NCI-H82 treated with DMSO at 0.1 percent for 48 hours (cell line): ENCODE measurements around the gene FCHSD2.

Source experiments
- DNase-seq: peaks from one replicate; lab custom pipeline; 2025; ENCODE audit not compliant: unreplicated experiment; lab: John Stamatoyannopoulos, UW

The FCHSD2 gene

DNA sequence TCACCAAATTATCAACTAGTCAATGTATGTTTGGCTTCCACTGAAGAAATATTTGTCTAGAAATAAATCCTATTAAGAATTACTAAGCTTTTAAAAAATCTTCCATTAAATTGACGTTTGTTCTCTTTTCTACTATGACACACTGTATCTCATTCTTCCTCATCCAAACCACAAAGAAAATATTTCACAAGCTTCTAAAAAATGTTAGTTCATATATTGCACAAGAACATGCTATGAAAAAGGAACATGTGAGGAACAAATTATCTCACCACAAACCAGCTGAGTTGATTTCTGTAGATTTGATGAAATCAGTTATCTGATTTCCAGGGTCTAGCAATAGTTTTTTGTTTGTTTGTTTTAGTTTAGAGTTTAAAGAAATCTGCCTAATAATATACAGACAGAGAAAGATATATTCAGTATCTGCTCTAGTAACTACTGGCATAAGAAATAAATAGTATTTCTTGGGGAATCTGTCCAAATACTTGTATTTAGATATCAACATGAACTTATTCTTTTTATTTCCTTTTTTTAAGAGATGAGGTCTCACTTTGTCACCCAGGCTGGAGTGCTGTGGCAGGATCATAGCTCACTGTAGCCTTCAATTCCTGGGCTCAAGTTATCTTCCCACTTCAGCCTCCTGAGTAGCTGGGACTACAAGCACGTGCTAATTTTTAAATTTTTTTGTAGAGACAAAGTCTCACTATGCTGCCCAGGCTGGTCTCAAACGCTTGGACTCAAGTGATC is 166.2 kb downstream of the FCHSD2 start:
- no peak for DNase-seq

DNA sequence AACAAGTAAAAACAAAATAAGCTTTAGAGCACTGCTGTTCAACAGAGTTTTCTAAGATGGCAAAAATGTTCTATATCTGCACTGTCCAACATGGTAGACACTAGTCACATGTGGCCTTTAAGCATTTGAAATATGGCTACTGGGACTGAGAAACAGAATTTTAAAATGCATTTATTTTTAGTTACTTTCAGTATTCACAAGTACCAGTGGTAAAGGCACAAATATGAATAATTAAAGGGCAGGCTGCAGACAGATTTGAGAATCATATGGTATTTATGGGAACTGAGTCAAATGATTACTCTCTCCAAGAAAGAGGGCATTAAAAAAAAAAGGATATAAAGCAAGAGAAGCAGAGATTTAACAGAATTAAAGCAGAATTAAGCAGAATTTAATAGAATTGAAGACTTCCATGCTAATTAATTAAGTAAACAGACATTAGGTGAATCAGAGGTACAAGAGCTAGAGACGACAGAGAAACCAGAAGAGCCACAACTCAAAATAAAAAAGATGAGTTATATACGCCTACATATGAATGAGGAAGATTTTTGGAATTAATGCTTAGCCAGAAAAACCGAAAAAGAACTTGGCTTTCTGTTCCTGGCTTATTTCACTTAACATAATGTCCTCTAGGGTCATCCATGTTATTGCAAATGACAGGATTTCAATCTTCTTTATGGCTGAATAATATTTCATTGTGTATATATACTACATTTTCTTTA is 167.5 kb downstream of the FCHSD2 start:
- DNase-seq: no peak

DNA sequence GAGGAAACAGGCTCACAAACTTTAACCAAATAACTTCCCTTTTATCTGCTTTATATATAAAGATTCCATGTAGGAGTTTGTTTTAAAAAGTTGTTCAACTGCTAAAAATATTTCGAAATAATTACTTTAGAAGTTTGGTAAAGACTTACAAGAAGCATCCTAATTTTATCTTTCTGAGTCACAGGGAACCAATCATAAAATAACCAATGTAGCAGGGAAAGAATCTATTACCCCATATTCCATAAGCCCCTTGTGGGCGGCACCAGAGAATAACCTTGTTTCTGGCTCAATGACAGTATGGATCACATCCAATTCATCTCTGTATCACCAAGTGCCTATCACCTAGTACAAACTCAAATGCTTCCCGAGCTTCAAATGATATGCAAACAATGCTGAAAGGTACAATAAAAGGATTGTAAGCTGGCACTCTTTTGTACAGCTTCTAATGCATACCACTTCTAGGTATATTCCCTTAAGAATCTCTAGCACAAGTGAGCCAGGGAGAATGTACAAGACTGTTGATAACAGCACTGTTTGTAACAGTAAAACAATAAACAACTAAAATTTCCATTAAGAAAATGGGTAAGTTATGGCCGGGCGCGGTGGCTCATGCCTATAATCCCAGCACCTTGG is 169.5 kb downstream of the FCHSD2 start:
- DNase-seq: no peak

DNA sequence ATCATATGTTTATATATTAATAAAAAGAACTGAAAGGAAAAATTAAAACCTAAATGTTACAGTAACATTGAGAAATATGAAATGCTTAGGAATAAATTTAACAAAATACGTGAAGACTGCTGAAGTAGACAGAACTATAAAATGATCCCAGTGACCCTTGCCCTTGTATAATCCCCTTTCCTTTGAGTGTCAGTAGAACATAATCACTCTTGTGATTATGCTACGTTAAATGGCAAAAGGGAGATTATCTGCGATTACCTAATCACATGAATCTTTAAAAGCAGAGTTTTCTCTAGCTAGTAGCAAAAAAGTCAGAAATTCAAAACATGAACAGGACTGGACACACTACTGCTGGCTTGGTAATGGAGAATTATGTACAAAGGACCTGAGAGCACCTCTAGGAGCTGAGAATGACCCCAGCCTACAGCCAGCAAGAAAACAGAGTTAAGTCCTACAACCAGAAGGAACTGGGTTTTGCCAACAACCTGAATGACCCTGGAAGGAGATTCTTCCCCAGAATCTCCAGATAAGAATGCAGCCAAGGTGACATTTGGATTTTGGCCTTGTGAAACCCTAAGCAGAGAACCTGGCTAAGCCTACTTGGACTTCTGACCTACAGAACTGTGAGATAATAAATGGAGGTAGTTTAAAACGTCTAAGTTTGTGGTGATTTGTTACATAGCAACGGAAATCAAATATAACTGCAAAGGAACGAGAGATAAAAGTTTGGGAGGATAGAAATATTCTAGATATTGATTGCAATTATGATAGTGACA is 170.7 kb downstream of the FCHSD2 start:
- no peak for DNase-seq

DNA sequence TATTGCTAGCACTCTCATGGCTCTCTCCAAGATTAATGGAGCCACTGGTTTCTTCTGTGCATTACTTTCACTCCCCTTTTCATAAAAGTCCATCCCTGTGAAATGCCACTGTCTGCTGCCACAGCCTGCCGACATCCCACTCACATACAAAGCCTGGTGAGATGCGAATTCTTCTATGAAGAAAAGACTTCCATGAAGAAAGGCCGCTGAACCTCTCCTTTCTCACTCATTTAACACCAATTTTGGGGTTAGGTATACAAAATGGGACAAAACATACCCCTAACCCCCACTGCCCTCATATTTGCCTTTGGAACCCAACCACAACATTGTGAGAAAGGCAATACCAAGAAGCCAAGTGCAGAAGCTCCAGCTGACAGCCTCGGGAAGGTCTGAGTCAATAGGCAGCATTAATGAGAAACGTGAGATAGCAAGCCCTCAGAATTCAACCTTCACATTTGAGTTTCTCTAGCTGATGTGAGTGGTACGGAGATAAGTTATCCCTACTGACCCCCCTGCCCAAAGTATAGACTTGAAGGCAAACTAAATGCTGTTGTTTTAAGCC is 171.5 kb downstream of the FCHSD2 start:
- no peak for DNase-seq

DNA sequence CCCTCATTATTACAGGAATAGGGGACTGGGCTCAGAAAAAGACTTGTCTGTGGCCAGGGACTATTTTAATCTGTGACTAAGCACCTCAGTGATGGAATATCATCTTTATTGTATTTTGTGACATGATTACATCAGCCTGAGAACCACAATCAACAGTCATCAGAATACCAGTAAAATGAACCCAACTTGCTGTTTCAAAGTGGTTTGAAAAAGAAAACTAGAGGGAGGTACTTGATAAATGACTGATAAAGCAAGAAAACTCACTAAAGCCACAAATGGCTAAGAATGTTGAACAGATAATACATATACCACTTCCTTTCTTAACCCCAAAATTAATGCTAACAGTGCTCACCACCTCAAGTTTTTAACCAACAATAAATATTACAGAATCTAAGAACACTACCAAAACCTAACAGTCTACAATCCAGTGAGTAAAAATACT is 172.2 kb downstream of the FCHSD2 start:
- no peak for DNase-seq

DNA sequence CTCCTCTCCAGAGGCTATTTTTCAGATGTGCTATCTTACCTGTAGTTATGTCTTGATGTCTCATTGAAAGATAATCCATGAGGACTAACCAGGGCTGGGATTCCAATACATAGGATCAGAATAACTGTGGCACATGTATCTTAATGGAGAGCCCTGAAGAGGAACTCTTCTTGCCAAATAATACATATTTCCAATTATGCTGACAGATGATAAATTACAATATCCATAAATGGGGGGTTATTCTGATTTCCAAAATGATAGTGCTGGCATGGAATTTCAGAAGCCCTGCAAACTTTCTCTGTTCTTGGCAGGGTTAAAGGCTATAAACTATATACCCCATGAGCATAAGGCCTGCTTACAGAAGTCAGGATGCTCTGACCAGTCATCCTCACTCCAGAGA is 173.7 kb downstream of the FCHSD2 start:
- DNase-seq: no peak

DNA sequence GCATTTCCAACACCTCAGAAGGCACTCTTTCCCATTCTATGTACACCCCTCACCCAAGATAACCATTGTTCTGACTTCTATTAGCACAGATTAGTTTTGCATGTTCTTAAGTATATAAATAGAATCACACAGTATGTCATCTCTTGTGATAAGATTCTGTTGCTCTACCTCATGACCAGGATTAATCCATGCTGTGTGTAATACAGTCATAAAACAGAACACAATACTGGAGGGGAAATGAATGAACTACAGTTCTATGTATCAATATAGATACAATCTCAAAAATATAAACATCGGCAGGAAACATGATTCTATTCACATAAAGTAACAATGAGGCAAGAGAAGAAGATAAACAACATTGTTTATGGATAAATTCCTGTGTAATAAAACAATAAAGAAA is 176.4 kb downstream of the FCHSD2 start:
- DNase-seq: no peak

DNA sequence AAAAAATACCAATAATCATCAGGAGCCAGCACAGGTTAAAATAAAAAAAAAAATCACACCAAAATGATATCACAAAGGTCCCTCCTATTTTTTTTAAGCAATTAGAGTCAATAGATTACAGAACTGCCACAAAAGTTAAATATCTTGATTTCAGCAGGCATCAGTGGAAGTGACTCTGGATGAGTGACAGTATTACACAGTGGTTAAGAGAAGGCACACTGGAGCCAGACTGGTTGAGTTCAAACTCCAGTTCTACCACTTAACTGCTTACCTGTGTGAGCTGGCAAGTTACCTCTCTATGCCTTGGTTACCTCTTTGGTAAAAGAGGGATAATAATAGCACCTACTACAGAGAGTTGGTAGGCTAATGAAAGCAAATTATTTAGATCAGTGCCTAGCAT is 179.4 kb downstream of the FCHSD2 start:
- DNase-seq: no peak

DNA sequence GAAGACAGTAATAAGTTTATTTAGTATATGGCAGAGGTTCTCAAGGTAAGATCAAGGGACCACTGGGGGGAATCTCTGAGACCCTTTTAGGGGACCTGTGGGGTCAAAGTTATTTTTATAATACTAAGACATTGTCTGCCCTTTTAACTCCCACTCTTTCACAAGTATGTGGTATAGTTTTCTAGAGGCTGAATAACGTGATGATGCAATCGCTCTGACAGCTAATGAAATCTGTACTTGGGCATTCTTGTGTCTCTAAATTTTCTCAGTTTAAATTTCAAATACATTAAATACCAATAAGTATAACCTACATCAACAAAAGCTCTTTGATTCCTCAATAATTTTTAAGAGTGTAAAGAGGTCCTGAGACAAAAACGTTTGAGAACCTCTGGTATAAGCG is 180.0 kb downstream of the FCHSD2 start:
- DNase-seq: no peak

DNA sequence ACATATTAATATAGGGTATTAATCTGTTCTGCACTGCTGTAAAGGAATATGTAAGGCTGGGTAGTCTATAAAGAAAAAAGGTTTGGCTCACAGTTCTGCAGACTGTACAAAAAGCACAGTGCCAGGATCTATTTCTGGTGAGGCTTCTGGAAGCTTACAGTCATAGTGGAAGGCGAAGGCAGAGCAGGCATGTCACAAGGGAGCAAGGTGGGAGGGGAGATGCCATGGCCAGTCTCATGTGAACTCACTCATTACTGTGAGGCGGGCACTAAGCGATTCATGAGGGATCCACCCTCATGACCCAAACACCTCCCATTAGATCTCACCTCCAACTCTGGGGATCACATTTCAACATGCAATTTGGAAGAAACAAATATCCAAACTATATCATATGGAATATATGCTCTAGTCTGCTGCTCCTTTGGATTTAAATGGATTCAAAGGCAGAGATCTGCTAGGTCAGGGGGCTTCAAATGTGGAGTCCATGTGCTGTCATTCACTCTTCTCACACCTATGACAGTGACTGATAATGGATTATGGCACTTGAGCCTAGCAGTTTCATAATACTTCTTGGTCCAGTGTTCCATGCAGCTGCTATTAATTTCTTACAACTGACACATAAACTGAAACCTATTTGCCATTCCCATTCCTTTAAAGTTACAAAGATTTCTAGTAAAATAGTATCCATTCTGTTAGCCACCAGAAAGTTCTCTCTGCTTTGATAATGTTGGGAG is 182.0 kb downstream of the FCHSD2 start:
- no peak for DNase-seq

DNA sequence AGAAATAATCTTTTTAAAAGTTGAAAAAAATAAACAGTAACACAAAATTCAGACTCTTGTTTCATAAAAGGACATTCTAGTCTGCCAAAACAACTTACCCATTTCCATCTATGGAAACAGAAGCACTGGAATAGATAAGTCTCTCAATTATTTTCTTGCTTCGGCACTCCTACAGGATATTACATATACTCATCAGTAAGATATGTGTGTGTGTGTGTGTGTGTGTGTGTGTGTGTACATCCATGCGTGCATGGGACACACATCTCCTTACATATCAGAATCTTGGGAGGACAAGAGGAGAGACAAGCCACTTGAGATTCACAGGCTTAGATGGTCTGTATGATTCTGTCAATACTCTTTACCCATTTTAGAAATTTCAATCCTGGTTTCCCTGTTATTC is 183.3 kb downstream of the FCHSD2 start:
- DNase-seq: no peak

DNA sequence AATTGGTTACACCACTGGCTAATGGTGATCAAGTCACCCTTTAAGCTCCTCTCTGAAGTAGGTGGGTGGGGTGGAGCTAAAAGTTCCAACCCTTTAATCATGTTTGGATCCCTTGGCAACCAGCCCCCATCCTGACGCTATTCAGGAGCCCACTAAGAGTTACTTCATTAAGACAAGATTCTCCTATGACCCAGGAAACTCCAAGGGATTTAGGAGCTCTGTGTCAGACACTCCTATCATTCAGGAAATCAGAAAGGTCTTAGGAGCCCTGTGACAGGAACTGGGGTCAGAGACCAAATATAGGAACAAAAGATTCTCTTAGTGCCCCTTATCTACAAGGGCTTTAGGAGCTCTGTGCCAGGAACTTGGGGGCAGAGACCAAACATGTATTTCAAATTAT is 186.7 kb downstream of the FCHSD2 start:
- DNase-seq: no peak

DNA sequence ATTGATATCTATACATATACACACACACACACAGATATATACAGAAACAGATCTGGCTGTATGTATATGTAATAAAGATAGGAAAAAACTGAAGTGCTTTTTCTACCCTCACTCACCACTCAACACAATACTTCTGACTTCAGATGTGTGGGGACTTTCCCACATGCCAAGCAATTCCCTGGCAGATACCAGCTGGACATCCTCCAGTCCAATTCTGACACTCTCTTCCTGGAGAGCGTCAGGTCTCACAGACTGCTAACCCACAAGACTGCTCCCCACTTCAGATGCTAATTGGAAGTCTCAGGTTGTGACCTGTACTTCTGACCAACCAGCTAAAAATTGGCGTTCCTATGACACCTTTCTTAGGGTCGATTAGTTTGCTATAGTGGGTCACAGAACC is 187.3 kb downstream of the FCHSD2 start:
- no peak for DNase-seq

DNA sequence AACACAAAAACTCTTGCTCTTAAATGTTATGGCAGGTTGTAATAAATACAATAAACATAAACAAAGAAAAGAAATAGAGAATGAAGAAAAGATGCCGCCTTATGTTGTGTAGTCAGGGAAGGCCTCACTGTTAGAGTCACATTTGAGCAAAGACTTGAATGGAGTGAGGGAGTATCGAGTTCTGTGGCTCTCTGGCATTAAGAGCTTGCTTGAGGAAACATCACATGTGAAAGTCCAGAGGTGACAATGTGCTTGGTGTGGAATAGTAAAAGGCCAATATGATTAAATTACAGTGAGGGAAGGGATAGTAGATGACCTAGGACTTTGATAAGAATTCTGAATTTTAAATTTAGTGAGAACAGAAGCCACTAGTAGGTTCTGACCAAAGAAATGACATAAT is 188.5 kb downstream of the FCHSD2 start:
- DNase-seq: no peak

DNA sequence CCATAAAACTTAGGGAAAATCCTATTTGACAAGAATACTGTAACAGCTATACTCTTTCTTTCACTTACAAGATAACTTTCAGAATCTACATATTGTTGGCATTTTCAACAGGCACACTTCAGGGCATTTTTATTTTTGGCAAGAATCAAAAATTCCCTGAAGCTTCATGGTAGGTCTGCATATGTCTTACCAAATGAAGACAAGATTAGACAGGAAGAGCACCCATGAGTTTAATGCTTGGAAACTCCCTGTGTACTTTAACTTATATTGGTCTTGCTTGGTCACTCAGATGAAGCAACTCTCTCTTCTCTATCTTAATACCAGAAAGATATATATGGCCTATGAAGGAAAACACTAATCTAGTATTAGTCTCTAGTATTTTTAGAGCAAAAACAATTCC is 190.2 kb downstream of the FCHSD2 start:
- no peak for DNase-seq

DNA sequence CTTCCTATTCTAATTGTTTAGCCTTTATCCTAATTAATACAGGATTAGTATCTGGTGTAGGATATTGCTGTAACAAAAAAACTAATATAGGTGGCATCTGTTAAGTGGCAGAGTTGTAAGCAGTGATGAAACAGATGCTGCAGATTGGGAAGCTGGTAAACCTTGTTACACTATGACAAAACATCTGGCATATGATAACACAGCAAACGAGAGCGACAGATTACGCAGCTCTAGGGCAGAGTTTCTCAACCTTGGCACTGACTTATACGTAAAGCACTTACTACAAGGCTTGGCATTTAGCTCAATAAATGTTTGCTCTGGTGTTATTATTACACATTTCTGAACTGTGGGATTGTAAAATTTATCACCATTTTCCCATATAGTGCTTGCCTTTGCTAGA is 190.9 kb downstream of the FCHSD2 start:
- no peak for DNase-seq

DNA sequence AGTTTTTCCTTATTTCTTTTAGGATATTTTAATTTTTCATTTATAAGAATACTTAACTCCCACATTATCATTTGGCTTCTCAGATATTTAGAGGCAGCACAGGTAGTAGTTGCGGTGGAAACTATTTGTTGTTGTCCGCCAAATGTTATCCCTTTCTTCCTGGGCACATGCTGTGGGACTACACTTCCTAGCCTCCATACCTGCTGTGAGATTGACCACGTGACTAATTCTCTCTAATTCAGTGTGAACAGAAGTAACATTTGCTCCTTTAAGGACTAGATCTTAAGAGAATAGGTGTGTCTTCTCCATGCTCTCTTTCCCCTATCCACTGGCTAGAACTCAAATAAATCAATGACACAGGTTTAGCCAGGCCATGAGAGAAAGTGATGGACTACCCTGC is 191.4 kb downstream of the FCHSD2 start:
- no peak for DNase-seq

DNA sequence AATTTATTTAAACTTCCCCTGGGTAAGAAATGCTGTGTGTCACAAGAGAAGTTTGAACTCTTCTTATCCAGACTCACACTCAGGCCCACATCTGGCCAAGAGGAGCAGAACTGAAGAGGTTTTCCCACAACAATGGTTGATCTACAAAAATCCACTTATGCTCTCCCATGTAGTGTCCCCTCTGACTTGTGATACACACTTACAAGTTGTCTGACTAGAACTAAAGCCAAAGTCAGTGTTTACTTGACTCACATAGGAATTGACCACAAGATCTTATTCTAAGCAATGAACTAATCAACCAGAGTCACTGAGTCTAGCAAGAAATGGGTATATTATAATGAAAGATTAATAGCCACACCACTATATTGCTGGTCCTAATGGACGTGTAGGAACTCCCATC is 194.9 kb downstream of the FCHSD2 start:
- no peak for DNase-seq

DNA sequence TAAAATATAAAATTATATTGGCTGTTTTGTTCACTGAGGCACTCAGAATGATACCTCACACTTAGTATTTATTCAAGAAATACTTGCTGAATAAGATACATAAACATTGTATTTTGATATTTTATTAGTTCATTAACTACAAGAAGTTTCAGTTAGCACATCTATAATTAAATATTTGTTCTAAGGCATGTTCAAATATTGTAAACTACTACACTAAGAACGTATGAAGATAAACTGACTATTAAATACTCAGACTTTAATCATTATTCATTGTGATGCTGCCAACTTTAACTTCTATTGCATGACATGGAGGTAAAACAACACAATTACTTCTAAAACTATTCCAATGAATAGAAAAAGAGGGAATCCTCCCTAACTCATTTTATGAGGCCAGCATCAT is 198.5 kb downstream of the FCHSD2 start:
- DNase-seq: no peak

DNA sequence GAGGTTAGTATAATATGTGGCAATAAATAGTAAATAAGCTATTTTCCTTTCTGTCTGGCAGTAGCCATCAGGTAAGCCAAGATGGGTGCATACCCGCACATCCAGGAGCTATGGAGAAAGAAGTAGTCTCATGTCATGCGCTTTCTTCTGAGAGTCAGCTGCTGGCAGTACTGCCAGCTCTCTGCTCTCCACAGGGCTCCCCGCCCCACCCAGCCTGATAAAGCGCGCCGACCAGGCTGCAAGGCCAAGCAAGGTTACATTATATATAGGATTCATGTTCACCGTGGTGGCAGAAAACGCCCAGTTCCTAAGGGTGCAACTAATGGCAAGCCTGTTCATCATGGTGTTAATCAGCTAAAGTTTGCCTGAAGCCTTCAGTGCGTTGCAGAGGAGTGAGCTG is 201.7 kb downstream of the FCHSD2 start:
- DNase-seq: no peak
